Transverse colon (tissue), 4 donors: ENCODE data around the gene DPH1. TPM values are rescaled to one million over a fixed set of nuclear protein-coding genes. Genes with fewer than 3 reads are reported as not detected.

Source experiments
- DNase-seq: peaks from one replicate; pipeline ENCODE4 v3.0.0-alpha.2; 2019
- H3K27ac ChIP-seq, 4 donors: fragments of 200-600 bp; sonication (generic); 2 replicates each; pipeline ENCODE4 v1.5.1; 2016 to 2018; ENCODE audit warnings: inconsistent platforms in 4 of 4
- H3K27me3 ChIP-seq: fragments of 200-600 bp; sonication (generic); 2 replicates; pipeline ENCODE4 v1.5.1; 2017; ENCODE audit warnings: inconsistent platforms
- H3K36me3 ChIP-seq, 4 donors: fragments of 200-600 bp; sonication (generic); 2 replicates each; pipeline ENCODE4 v1.5.1; 2017 to 2019; ENCODE audit warnings: inconsistent platforms in 4 of 4
- H3K4me1 ChIP-seq, 4 donors: fragments of 200-600 bp; sonication (generic); 2 replicates each; pipeline ENCODE4 v1.5.1; 2017 to 2020; ENCODE audit warnings: inconsistent platforms in 4 of 4
- H3K4me3 ChIP-seq, 4 donors: fragments of 200-600 bp; sonication (generic); 1 replicate in 1 of 4; 2 replicates in 3 of 4; pipeline versions ENCODE4 v1.5.1 to v1.6.1; 2017 to 2019; ENCODE audit warnings: inconsistent platforms in 4 of 4
- H3K9me3 ChIP-seq, 2 donors: fragments of 200-600 bp; sonication (generic); 2 replicates each; pipeline ENCODE4 v1.5.1; 2017 to 2019; ENCODE audit warnings: inconsistent platforms in 2 of 2
- EP300 ChIP-seq: sonication (generic); formaldehyde crosslinking; IDR thresholded peaks from one replicate; pipeline ENCODE4 v1.6.1; 2017; ENCODE audit warnings: antibody characterized with exemption, low read depth
- POLR2A ChIP-seq: fragments of 450-650 bp; IDR thresholded peaks from one replicate; pipeline ENCODE4 v1.6.1; 2016; ENCODE audit warnings: antibody characterized with exemption, mild to moderate bottlenecking, moderate library complexity
- POLR2AphosphoS5 ChIP-seq, 3 donors: sonication (generic); formaldehyde crosslinking; IDR thresholded peaks; one replicate each; pipeline ENCODE4 v1.6.1; 2016; ENCODE audit warnings: antibody characterized with exemption in 3 of 3
- WGBS, 2 donors: methylation state at CpG; one replicate each; pipeline ENCODE4 v1.1.5; 2018; ENCODE audit warnings: low coverage in 1 of 2; 5-methylcytosine and 5-hydroxymethylcytosine counted together
- in situ Hi-C, 4 donors: fragments of 200-750 bp; cut with MboI; loops; one replicate each; pipeline versions ENCODE4 v1.15.0 to v1.15.1; 2017; ENCODE audit warnings: low sequenced_read_pairs in 3 of 4, low pct_ligation_motif_present in 1 of 4, low pct_unique_long_range_greater_than_20kb in 1 of 4
- intact Hi-C: fragments of 100-400 bp; cut with DNase I; formaldehyde crosslinking; loops from one replicate; pipeline ENCODE4 v1.15.1; 2023; ENCODE audit warnings: low total_unique reads
- total RNA-seq, 4 donors: library from RNA; depleted of rRNA; stranded (reverse); fragments of >200 nt; gene quantifications; one replicate each; pipeline ENCODE4 v1.1.0, GENCODE V29; 2016
- TF ChIP-seq, protein P1 (sequence below), 5 experiments: fragments of 200-600 bp in 3 of 5; fragments of 450-650 bp in 2 of 5; sonication (generic) in 3 of 5; IDR thresholded peaks; 1 replicate in 2 of 5; 2 replicates in 3 of 5; pipeline ENCODE4 v1.5.1; 2016 to 2017; ENCODE audit warnings: antibody characterized with exemption in 5 of 5, inconsistent platforms in 3 of 5, mild to moderate bottlenecking in 2 of 5, moderate library complexity in 1 of 5

The DPH1 gene
- total RNA-seq, 4 donors from 2014 or later: 32.4 to 88.8 (median 58.9) TPM

DNA sequence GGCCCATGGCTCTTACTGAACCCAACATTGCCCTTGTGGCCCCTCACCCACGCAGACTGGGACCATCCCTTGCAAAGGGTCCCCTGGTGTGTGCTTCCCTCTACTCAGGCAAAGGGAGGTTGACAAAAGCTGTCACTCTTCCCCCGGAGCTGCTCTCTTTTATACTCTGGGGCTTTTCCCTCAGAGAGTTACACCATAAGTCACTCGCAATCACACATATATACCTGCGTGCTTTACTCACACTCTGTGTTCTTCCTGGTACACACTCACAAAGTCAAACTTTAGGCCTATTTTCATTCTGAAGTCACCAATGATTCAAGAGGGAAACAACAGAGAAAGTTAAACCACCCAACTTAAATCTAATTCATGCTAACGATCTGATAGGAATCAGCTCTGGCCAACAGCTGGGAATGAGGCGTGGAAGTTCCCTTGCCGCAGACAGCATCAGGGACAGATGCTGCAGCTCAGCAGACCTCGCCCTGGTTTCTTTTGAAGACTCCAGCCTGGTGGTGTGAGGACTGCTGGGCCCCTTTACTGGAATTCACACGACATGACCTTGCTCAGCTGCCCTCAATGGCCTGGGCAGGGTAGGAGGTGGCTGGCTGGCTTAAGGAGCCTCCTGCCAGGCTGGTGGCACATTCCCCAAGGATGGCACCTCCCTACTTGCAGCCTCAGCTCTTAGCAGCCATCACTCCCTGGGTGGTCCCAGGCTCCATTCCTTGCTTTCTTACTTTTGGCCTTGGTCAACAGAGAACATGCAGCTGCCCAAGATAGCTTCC lies 52.2 kb downstream of the DPH1 start:
- 63 to 74% methylated on average over 3 to 9 of the region's 9 CpGs for WGBS, 2 donors
- no peak for DNase-seq
- TF ChIP-seq POLR2A (no peak), POLR2AphosphoS5 (IDR thresholded peaks at IDR 0.05) (no peak), EP300 (no peak)
- TF ChIP-seq, protein P1, sequence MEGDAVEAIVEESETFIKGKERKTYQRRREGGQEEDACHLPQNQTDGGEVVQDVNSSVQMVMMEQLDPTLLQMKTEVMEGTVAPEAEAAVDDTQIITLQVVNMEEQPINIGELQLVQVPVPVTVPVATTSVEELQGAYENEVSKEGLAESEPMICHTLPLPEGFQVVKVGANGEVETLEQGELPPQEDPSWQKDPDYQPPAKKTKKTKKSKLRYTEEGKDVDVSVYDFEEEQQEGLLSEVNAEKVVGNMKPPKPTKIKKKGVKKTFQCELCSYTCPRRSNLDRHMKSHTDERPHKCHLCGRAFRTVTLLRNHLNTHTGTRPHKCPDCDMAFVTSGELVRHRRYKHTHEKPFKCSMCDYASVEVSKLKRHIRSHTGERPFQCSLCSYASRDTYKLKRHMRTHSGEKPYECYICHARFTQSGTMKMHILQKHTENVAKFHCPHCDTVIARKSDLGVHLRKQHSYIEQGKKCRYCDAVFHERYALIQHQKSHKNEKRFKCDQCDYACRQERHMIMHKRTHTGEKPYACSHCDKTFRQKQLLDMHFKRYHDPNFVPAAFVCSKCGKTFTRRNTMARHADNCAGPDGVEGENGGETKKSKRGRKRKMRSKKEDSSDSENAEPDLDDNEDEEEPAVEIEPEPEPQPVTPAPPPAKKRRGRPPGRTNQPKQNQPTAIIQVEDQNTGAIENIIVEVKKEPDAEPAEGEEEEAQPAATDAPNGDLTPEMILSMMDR (IDR thresholded peaks at IDR 0.05): no peak
- Histone ChIP-seq H3K27me3 (no peaks in the 10 kb centered on the region), H3K4me3 (no peak overlapping the region), H3K4me1 (peaks cover 26 to 55% (median 36%) of the 10 kb centered on the region in 4 donors), H3K9me3 (no peaks in the 10 kb centered on the region), H3K36me3 (peaks cover 0 to 8% (median 2%) of the 10 kb centered on the region in 4 donors), H3K27ac (peak overlapping the region; percentile 89 to 91 (median 90))
- in situ Hi-C loops (no loop called here), intact Hi-C loops (loop anchor here (10.0 kb wide), 1 partner anchor 93 kb away; no protein-coding TSS in a partner anchor)

DNA sequence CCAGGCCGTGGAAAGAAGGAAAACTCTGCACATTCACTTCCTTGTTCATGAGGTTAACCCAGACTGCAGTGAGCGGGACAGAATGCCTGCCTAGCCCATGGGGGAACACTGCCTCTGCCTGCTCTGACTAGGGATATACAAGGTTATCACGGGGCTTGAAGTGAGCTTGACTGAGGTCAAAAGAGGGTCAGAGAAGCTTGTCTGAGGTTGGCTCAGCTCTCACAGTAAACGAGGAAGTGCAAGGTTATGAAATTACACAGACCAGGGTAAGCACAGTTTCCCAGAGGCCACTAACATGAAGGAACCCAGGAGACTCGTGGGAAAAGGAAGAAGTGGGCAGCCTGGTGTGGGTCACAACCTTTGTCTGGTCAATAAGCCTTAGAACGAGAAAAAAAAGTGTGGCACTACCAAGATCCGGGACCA lies 53.7 kb downstream of the DPH1 start:
- H3K27ac ChIP-seq: peak overlapping the region; percentile 89 to 91 (median 90)
- H3K27me3 ChIP-seq: no peaks in the 10 kb centered on the region
- H3K36me3 ChIP-seq: peaks cover 0 to 8% (median 0%) of the 10 kb centered on the region in 4 donors
- intact Hi-C loops (loop anchor here (10.0 kb wide), 1 partner anchor 91 kb away; no protein-coding TSS in a partner anchor), in situ Hi-C loops (no loop called here)
- WGBS, 2 donors: 24% methylated on average over 7 of the region's 7 CpGs; no CpG with 5 or more reads in 1 of the 2 donors
- peaks cover 26 to 69% (median 49%) of the 10 kb centered on the region in 4 donors for H3K4me1 ChIP-seq
- peak; percentile 44 for DNase-seq
- H3K9me3 ChIP-seq: no peaks in the 10 kb centered on the region
- TF ChIP-seq, protein P1 (IDR thresholded peaks at IDR 0.05): no peak
- TF ChIP-seq EP300 (no peak), POLR2AphosphoS5 (IDR thresholded peaks at IDR 0.05) (no peak), POLR2A (no peak)
- H3K4me3 ChIP-seq: no peak overlapping the region

DNA sequence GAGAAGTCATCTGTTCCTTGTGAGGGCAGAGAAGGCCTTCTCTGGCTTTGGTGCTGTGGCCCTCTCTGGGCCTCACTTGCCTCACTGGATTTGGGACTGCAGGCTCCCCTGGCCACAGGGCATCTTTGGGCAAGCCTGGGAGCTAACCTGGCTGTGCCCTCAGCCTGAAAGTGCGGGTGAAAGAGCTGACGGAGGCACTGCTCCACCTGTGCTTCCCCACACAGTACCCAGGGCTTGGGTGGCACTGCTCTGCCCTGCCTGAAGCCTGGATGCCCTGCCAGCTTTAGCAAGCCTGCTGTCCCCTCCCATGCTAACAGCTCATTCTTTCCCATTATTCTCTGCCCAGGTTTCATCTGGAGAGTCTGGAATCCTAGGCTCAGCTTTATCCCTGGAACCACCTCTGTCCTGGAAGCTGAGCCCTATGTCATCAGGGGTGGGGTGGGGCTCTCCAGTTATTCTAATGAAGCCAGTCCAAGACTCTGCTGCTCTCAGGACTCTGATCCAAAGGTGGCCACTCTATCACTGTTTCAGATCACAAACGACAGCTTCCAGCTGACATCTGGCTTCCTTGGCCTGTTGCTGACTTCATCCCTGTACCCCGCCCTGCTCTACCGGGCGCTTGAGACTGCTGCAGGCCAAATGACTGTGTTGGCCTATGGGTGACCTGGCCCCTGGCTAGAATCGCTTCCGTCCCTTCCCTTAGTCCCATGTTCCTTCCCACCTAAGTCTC lies 54.2 kb downstream of the DPH1 start:
- Histone ChIP-seq H3K4me3 (no peak overlapping the region), H3K4me1 (peaks cover 29 to 75% (median 55%) of the 10 kb centered on the region in 4 donors), H3K9me3 (no peaks in the 10 kb centered on the region), H3K36me3 (peaks cover 0 to 8% (median 0%) of the 10 kb centered on the region in 4 donors), H3K27me3 (no peaks in the 10 kb centered on the region), H3K27ac (peak overlapping the region; percentile 89 to 91 (median 90))
- TF ChIP-seq POLR2AphosphoS5 (IDR thresholded peaks at IDR 0.05) (peak in 1 of 3 donors; percentile 34), POLR2A (peak; percentile 4), EP300 (no peak)
- peak; percentile 77 for DNase-seq
- in situ Hi-C loops (no loop called here), intact Hi-C loops (loop anchor here (10.0 kb wide), 1 partner anchor 91 kb away; no protein-coding TSS in a partner anchor)
- WGBS, 2 donors: 39% methylated on average over 8 of the region's 8 CpGs; no CpG with 5 or more reads in 1 of the 2 donors

DNA sequence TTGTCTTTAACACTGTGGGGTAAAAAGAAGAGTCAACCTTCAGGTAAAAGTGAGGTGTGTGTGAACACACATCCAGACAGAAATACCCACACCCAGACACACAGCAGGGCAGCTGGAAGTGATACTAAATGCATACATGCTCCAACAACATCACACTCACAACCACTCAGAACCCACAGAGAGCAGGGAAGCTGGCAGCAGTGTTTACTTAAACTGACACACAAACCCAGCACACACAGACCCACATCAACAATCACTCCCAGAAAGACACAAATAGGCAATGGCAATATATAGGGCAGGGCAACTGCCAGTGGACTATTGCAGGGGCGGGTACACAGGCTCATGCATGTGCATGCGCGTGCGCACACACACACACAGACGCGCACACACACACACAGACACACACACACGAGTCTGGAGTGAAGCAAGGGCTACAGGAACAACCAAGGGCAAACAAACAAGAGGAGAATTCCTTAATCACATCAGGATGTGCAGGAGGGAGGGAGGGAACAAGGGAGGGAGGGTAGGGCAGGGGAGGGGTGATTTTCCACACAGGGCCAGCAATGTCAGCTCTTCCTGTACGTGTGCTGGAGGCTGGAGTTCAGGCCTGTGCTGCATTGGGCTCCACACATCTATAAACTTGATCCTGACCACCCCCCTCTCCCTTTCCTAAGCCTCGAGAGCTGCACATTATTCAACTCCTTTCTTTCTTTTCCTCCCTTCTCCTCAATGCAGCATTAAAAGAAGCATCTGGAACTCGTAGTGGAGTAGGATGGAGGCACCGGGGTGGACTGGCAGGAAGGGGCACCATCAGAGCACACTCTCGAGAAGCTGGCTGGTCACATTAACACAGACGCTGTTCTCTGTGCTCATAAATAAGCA lies 55.1 kb downstream of the DPH1 start:
- Histone ChIP-seq H3K4me3 (no peak overlapping the region), H3K27me3 (no peaks in the 10 kb centered on the region), H3K4me1 (peaks cover 29 to 78% (median 56%) of the 10 kb centered on the region in 4 donors), H3K27ac (peak overlapping the region; percentile 89 to 91 (median 90)), H3K36me3 (peaks cover 0 to 8% (median 0%) of the 10 kb centered on the region in 4 donors), H3K9me3 (no peaks in the 10 kb centered on the region)
- in situ Hi-C loops (no loop called here), intact Hi-C loops (loop anchor here (10.0 kb wide), 1 partner anchor 90 kb away; no protein-coding TSS in a partner anchor)
- 30 to 35% methylated on average over 5 to 13 of the region's 13 CpGs for WGBS, 2 donors
- TF ChIP-seq POLR2A: peak; percentile 25
- no peak for TF ChIP-seq EP300
- peak in 2 of 3 donors; percentile 42 to 43 for TF ChIP-seq POLR2AphosphoS5 (IDR thresholded peaks at IDR 0.05)
- DNase-seq: peak; percentile 87
